ENCODE data around the gene PRR35. TPM values are rescaled to one million over a fixed set of nuclear protein-coding genes. Genes with fewer than 3 reads are reported as not detected.

The PRR35 gene
- total RNA-seq, 6 donors from 2014 or later, result not detected

- Histone ChIP-seq H3K9me3 (no peaks in the 10 kb centered on the region), H3K36me3 (peaks cover 0 to 18% (median 14%) of the 10 kb centered on the region in 4 donors), H3K27me3 (no peaks in the 10 kb centered on the region), H3K27ac (no peak overlapping the region), H3K4me3 (no peak overlapping the region), H3K4me1 (peaks cover 20 to 46% (median 27%) of the 10 kb centered on the region in 4 donors)
- 82 to 86% methylated on average over 10 to 23 of the region's 24 CpGs for WGBS, 2 donors
- TF ChIP-seq POLR2AphosphoS5 (IDR thresholded peaks at IDR 0.05) (no peak), EP300 (IDR thresholded peaks at IDR 0.05) (no peak), POLR2A (IDR thresholded peaks at IDR 0.05) (no peak)
- TF ChIP-seq, protein P1, sequence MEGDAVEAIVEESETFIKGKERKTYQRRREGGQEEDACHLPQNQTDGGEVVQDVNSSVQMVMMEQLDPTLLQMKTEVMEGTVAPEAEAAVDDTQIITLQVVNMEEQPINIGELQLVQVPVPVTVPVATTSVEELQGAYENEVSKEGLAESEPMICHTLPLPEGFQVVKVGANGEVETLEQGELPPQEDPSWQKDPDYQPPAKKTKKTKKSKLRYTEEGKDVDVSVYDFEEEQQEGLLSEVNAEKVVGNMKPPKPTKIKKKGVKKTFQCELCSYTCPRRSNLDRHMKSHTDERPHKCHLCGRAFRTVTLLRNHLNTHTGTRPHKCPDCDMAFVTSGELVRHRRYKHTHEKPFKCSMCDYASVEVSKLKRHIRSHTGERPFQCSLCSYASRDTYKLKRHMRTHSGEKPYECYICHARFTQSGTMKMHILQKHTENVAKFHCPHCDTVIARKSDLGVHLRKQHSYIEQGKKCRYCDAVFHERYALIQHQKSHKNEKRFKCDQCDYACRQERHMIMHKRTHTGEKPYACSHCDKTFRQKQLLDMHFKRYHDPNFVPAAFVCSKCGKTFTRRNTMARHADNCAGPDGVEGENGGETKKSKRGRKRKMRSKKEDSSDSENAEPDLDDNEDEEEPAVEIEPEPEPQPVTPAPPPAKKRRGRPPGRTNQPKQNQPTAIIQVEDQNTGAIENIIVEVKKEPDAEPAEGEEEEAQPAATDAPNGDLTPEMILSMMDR (IDR thresholded peaks at IDR 0.05), result no peak
- ATAC-seq (ENCODE audit: low FRiP score in 2 of 2), result no peak
- DNase-seq, result peak in 1 of 2 donors; percentile 74
Observed at GRCh38 chr16:524274-525040, 35.7 kb upstream of the PRR35 start.

DNA sequence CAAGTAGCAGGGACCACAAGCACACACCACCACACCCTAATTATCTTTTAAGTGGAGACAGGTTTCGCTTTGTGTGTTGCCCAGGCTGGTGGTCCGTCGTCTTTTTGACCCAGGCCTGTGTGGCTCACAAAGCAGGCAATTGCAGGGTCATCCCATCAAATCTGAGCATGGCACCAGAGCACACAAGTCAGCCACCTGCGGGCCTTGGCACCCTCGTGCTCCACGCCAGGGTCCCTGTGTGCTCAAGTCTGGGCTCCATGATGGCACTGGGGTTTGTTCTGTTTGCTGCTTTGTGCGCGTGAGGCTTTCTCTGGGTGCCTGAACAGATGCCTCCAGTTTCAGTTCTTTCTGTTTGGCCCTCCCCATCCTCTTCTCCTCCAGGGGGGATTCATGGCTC is 35.1 kb upstream of the PRR35 start:
- TF ChIP-seq POLR2AphosphoS5 (IDR thresholded peaks at IDR 0.05) (no peak), POLR2A (IDR thresholded peaks at IDR 0.05) (no peak), EP300 (IDR thresholded peaks at IDR 0.05) (no peak)
- TF ChIP-seq, protein P1 (IDR thresholded peaks at IDR 0.05), result no peak
- no peaks in the 10 kb centered on the region for H3K9me3 ChIP-seq
- no peak for DNase-seq
- no peak overlapping the region for H3K27ac ChIP-seq
- ATAC-seq (ENCODE audit: low FRiP score in 2 of 2), result no peak
- peaks cover 27 to 52% (median 33%) of the 10 kb centered on the region in 4 donors for H3K4me1 ChIP-seq
- H3K36me3 ChIP-seq, result peaks cover 0 to 11% (median 9%) of the 10 kb centered on the region in 4 donors
- H3K4me3 ChIP-seq, result no peak overlapping the region
- no peaks in the 10 kb centered on the region for H3K27me3 ChIP-seq
- WGBS, 2 donors, result 83 to 87% methylated on average over 5 to 8 of the region's 8 CpGs

DNA sequence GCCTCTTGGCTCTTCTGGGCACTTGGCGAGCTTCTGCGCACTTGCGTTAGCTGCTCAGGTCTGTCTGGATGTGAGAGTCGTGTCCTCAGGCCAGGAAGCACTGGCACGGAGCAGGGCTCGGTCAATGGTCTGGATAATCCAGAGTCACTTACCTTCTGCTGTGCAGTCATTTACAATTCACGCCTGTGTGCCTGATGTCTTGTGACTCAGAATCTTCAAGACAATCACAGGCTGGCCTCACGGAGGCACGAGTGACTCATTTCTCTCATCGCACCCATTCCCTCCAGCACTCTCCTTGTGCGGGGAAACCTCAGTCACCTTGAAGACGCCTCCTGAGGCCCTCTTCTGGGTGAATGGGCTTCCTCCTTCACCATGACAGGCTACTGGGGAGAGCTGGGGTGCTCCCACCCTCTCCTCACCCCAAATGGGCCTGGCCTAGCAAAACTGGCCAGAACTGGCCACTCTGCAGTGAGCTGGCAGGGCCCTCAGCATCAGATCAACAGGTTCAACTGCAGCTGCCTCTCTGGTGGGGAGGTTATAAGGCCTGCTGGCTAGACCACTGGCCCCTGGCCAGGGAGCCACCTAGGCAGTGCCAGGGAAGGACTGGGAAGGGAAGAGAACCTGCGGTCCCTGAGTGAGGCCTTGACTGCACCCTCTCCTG is 34.5 kb upstream of the PRR35 start:
- Histone ChIP-seq H3K9me3 (no peaks in the 10 kb centered on the region), H3K27me3 (no peaks in the 10 kb centered on the region), H3K4me1 (peaks cover 29 to 58% (median 38%) of the 10 kb centered on the region in 4 donors), H3K27ac (peak overlapping the region in 3 of 4 donors; percentile 96 to 99 (median 98)), H3K4me3 (peak overlapping the region in 3 of 4 donors; percentile 74 to 91 (median 83)), H3K36me3 (peaks cover 0 to 6% (median 4%) of the 10 kb centered on the region in 4 donors)
- TF ChIP-seq POLR2A (IDR thresholded peaks at IDR 0.05), result no peak
- TF ChIP-seq POLR2AphosphoS5 (IDR thresholded peaks at IDR 0.05), result no peak
- TF ChIP-seq, protein P1 (IDR thresholded peaks at IDR 0.05), result no peak
- no peak for TF ChIP-seq EP300 (IDR thresholded peaks at IDR 0.05)
- DNase-seq (no peak), ATAC-seq (ENCODE audit: low FRiP score in 2 of 2) (no peak)
- 72 to 73% methylated on average over 13 of the region's 13 CpGs for WGBS, 2 donors

DNA sequence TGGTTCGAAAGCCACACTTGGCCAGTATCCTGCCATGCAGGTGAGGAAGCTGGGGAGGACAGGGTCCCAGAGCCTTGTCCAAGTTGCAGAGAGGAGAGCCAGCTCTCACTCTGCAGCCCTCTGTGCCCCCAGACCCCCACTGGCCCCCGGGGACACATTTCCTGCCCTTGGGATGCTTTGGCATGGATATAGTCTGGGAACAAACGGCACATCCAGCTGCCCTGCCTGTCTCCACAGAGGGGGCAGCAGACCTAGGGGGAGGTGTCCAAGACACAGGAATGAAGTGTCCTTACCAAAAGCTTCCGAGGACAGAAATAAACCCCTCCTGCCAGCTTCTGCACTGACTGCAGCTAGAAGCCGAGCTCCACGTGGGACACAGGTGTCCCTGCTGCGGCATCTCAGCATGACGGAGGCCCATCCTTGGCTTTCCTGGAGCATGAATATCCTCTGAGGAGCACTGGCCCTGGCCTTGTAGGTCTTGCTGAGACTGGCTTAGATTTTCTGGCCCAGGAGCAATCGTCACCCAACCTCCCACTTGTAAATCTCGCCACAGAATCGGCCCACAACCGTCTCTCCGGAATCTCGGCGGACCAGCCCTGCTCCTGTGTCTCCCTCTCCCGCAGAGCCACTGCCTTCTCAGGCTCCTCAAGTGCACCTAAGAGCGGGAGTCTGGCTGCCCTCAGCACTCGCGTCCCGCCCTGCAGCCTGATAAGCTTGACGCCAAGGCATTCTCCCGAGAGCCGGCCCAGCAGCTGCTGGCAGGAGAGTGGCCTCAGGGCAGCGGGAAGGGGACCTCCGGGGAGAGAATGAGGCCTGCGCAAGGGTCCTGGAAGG is 33.8 kb upstream of the PRR35 start:
- ATAC-seq (ENCODE audit: low FRiP score in 2 of 2) (peak; percentile 12 to 17), DNase-seq (peak in 1 of 2 donors; percentile 46)
- WGBS, 2 donors, result 8 to 18% methylated on average over 4 to 26 of the region's 26 CpGs
- H3K9me3 ChIP-seq, result no peaks in the 10 kb centered on the region
- TF ChIP-seq, protein P1 (IDR thresholded peaks at IDR 0.05), result no peak
- TF ChIP-seq POLR2A (IDR thresholded peaks at IDR 0.05) (no peak), EP300 (IDR thresholded peaks at IDR 0.05) (no peak), POLR2AphosphoS5 (IDR thresholded peaks at IDR 0.05) (no peak)
- H3K27ac ChIP-seq, result peak overlapping the region; percentile 96 to 99 (median 98)
- H3K4me1 ChIP-seq, result peaks cover 29 to 62% (median 39%) of the 10 kb centered on the region in 4 donors
- peaks cover 0 to 2% (median 0%) of the 10 kb centered on the region in 4 donors for H3K36me3 ChIP-seq
- peak overlapping the region; percentile 65 to 91 (median 78) for H3K4me3 ChIP-seq
- no peaks in the 10 kb centered on the region for H3K27me3 ChIP-seq

All from upper lobe of left lung (tissue), 6 donors.